ENCODE results near the gene KRTAP9-9.

DNA sequence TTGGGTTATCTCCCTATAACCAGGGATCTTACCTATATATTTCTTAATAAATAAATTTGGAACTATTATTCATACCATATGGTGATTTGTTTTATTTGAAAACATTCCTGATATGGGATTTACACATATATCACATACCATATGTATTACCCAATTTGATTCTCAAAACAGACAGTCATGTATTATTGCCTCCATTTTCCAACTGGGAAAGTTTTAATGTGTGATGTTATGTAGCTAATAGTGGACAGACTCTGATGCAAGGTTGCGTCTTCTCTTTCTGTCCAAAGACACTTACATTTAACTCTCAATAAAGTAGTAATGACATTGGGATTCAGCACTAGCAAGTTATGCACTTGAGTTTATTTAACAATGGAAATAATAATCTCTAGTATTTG is 1.1 kb downstream of the KRTAP9-9 start:
- TF ChIP-seq EZH2 (IDR thresholded peaks at IDR 0.05; ENCODE audit: low read depth, low read length, severe bottlenecking): no peak
- TF ChIP-seq, protein P1, sequence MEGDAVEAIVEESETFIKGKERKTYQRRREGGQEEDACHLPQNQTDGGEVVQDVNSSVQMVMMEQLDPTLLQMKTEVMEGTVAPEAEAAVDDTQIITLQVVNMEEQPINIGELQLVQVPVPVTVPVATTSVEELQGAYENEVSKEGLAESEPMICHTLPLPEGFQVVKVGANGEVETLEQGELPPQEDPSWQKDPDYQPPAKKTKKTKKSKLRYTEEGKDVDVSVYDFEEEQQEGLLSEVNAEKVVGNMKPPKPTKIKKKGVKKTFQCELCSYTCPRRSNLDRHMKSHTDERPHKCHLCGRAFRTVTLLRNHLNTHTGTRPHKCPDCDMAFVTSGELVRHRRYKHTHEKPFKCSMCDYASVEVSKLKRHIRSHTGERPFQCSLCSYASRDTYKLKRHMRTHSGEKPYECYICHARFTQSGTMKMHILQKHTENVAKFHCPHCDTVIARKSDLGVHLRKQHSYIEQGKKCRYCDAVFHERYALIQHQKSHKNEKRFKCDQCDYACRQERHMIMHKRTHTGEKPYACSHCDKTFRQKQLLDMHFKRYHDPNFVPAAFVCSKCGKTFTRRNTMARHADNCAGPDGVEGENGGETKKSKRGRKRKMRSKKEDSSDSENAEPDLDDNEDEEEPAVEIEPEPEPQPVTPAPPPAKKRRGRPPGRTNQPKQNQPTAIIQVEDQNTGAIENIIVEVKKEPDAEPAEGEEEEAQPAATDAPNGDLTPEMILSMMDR (IDR thresholded peaks at IDR 0.05; ENCODE audit: control extremely low read depth in 1 of 3, insufficient read depth in 1 of 3, low read depth in 1 of 3, low read length in 3 of 3): no peak
- TF ChIP-seq YY1 (IDR thresholded peaks at IDR 0.05; ENCODE audit: low read depth, low read length): no peak
- no peak for TF ChIP-seq POLR2AphosphoS5 (IDR thresholded peaks at IDR 0.05; ENCODE audit: low read depth, low read length)
- TF ChIP-seq JUND (IDR thresholded peaks at IDR 0.05; ENCODE audit: low read length): no peak
- no peak for TF ChIP-seq SAP30 (IDR thresholded peaks at IDR 0.05; ENCODE audit: insufficient read depth, insufficient replicate concordance, low read length)
- no peak for TF ChIP-seq POLR2A (IDR thresholded peaks at IDR 0.05; ENCODE audit: control extremely low read depth in 1 of 2, low read depth in 2 of 2, low read length in 2 of 2)
- no peak for TF ChIP-seq TAF1 (IDR thresholded peaks at IDR 0.05; ENCODE audit: low read depth, low read length)
- no peak for TF ChIP-seq PHF8 (conservative IDR thresholded peaks at IDR 0.05; ENCODE audit: low read depth, low read length)
- TF ChIP-seq CHD2 (IDR thresholded peaks at IDR 0.05; ENCODE audit: low read length): no peak
- TF ChIP-seq EP300 (IDR thresholded peaks at IDR 0.05; ENCODE audit: borderline replicate concordance in 1 of 2, low read depth in 2 of 2, low read length in 2 of 2): no peak
- TF ChIP-seq CHD1 (IDR thresholded peaks at IDR 0.05; ENCODE audit: low read depth, low read length): no peak

Data from H1 (cell line).